GM12872 (cell line): ENCODE data around the gene PDPN.

Experiments used
- TF ChIP-seq, protein P1 (sequence below): IDR thresholded peaks from 3 replicates; pipeline ENCODE4 v1.5.1; 2011; ENCODE audit warnings: low read depth, mild to moderate bottlenecking, low read length, moderate library complexity; ENCODE audit not compliant: insufficient read depth

Gene PDPN

DNA sequence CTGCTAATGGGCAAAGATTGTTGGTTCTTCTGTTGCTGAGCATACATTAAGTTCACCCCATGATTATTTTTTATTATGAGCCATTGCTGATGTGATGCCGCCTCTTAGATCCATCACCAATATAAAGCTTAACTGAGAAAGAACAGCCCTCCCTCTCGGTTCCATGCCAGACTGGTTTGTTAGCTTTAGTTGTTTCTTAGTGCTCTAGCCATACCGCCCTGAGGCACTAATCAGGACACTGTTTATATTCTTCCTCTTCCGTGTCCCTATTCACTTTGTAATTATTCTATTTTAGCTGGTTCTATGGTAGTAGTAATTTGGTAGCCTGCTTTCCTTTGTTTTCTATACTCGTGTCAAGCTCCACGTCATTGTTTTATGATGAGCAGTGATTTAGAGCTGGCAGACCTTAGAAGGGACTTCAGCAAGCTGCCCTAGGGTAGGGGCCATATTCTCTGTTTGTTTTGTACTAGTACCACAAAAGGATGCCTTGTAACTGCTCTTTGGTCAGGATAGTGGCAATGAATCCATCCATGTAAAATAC, 27.3 kb upstream of the PDPN start:
- TF ChIP-seq, protein P1, sequence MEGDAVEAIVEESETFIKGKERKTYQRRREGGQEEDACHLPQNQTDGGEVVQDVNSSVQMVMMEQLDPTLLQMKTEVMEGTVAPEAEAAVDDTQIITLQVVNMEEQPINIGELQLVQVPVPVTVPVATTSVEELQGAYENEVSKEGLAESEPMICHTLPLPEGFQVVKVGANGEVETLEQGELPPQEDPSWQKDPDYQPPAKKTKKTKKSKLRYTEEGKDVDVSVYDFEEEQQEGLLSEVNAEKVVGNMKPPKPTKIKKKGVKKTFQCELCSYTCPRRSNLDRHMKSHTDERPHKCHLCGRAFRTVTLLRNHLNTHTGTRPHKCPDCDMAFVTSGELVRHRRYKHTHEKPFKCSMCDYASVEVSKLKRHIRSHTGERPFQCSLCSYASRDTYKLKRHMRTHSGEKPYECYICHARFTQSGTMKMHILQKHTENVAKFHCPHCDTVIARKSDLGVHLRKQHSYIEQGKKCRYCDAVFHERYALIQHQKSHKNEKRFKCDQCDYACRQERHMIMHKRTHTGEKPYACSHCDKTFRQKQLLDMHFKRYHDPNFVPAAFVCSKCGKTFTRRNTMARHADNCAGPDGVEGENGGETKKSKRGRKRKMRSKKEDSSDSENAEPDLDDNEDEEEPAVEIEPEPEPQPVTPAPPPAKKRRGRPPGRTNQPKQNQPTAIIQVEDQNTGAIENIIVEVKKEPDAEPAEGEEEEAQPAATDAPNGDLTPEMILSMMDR: no peak

DNA sequence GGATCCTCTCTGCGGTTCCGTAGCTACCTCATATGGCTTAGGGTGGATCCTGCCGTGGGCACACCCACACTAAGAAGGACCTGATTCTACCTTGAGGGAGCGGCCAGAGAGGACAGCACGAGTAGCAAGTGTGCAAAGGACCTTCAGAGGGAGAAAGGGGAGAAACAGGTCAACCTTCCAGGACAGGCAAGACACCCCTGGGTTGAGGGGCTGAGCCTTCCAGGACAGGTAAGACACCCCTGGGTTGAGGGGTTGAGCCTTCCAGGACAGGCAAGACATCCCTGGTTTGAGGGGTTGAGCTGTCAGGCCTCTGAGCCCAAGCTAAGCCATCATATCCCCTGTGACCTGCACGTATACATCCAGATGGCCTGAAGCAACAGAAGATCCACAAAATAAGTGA, 23.1 kb upstream of the PDPN start:
- TF ChIP-seq, protein P1: no peak

DNA sequence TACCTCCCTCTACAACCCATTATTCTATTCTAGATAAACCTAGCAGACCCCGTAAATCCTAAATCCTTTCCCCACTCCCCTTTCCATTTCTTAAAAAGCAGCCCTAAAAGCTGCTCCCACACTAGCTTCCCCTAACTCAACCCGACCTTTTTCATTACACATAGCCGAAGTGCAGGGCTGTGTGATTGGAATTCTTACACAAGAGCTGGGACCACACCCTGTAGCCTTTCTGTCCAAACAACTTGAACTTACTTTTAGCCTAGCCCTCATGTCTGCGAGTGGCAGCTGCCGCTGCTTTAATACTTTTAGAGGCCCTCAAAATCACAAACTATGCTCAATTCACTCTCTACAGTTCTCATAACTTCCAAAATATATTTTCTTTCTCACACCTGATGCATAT, 19.6 kb upstream of the PDPN start:
- TF ChIP-seq, protein P1: no peak

DNA sequence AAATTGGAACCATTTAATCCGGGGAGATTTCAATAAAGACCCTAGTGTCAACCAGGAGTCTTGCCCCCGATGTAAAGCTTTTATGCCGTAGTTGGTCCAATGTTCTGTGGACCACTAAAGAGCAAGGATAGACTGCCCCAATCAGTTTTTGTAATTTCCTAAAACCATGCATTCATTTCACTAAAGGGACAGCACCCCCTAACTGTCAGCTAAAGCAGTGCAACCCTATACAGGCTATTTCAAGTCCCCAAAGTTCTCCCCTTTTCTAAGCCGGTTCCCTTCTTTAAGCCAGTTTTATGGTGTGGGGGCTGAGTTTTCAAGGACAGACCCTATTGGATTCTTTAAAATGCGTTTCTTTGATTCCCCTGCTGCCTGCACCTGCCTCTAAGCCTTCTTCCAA, 12.7 kb upstream of the PDPN start:
- TF ChIP-seq, protein P1: peak; percentile 62

DNA sequence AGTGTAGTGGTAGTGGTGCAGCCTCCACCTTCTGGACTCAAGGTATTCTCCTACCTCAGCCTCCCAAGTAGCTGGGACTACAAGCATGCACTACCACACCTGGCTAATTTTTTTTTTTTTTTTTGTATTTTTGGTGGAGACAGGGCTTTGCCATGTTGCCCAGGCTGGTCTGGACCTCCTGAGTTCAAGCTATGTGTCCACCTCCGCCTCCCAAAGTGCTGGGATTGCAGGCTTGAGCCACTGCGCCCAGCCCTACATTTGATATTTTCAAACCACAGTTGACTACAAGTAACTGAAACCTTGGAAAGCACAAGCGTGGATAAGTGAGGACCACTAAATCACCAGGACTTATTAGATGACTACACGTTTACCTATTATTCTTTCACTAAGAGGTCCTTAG, 10.0 kb upstream of the PDPN start:
- TF ChIP-seq, protein P1: no peak

DNA sequence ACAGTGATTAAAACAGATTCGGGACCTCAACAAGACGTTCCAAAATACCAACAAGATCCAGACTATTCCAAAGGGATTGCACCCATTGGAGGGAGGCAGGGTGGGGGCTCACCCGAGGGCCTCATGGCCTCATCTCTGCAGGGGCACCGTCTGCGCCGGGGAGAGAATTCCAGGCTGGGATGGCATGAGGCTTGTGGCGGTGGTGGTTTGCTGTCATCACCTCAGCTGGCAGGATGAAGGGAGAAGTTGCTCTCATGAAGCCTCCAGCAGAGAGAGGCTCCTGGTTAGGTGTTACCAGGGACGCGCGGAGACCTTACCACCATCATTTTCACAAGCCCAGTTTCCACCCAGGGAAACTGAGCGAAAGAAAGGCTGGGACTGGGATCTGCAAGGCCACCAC, 6.7 kb upstream of the PDPN start:
- TF ChIP-seq, protein P1: no peak

DNA sequence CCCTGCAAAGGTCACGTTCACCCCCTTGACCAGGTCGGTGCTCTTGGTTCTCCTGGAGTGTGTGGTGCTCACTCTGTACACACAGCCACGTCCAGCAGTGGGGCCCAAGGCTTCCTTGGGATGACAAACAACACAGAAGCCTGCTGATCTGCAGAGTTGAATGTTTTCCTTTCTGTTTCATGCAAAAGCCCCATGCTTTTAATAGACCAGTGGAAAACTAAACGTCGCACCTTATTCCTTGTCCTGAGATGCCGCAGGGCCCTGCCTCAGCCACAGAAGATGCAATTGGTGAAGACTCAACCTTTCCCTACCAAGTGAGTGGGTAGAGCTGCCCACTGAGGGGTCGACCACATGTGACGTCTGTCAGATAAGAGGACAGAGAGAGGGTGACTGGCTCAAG, 5.8 kb upstream of the PDPN start:
- TF ChIP-seq, protein P1: no peak
